CD14-positive monocyte (primary cell): ENCODE results near the gene AP3B2. TPM values are rescaled to one million over a fixed set of nuclear protein-coding genes. Genes with fewer than 3 reads are reported as not detected.

Experiments
- DNase-seq, 3 donors: peaks; one replicate each; pipeline ENCODE4 v3.0.0-alpha.2; 2011 to 2022
- H2AFZ ChIP-seq: 2 replicates; pipeline ENCODE4 v1.6.0; 2012; ENCODE audit warnings: mild to moderate bottlenecking, low read depth, low read length, inconsistent platforms; ENCODE audit not compliant: insufficient read depth, poor library complexity, severe bottlenecking
- H3K27ac ChIP-seq, 2 donors: 1 replicate in 1 of 2; 2 replicates in 1 of 2; pipeline ENCODE4 v1.5.1; 2012 to 2013; ENCODE audit warnings: low read length in 2 of 2, control low read depth in 1 of 2, inconsistent platforms in 1 of 2, low read depth in 1 of 2, mild to moderate bottlenecking in 1 of 2
- H3K27me3 ChIP-seq, 2 donors: one replicate each; pipeline versions ENCODE4 v1.6.0 to v1.6.1; 2011 to 2013; ENCODE audit warnings: low read length in 2 of 2; ENCODE audit not compliant: control insufficient read depth in 2 of 2, insufficient read depth in 2 of 2
- H3K36me3 ChIP-seq, 2 donors: replicated peaks in 1 of 2; 1 replicate in 1 of 2; 2 replicates in 1 of 2; pipeline versions ENCODE4 v1.5.1 to v1.6.1; 2012 to 2013; ENCODE audit warnings: low read length in 2 of 2, control low read depth in 1 of 2, inconsistent platforms in 1 of 2, mild to moderate bottlenecking in 1 of 2; ENCODE audit not compliant: insufficient read depth in 2 of 2, control insufficient read depth in 1 of 2
- H3K4me1 ChIP-seq, 2 donors: 1 replicate in 1 of 2; 2 replicates in 1 of 2; pipeline versions ENCODE4 v1.5.1 to v1.6.1; 2012 to 2013; ENCODE audit warnings: low read length in 2 of 2, control low read depth in 1 of 2, inconsistent platforms in 1 of 2, mild to moderate bottlenecking in 1 of 2, moderate library complexity in 1 of 2; ENCODE audit not compliant: insufficient read depth in 2 of 2, control insufficient read depth in 1 of 2
- H3K4me2 ChIP-seq: replicated peaks from 2 replicates; pipeline ENCODE3; 2012; ENCODE audit warnings: low read length, moderate library complexity, mild to moderate bottlenecking; ENCODE audit not compliant: poor library complexity, severe bottlenecking; ENCODE audit errors: extremely low read depth
- H3K4me3 ChIP-seq, 3 experiments: fragments of 200-600 bp in 1 of 3; sonication (generic) in 1 of 3; replicated peaks in 1 of 3; 1 replicate in 2 of 3; 2 replicates in 1 of 3; pipeline ENCODE4 v1.5.1; 2011 to 2013; ENCODE audit warnings: low read length in 3 of 3, mild to moderate bottlenecking in 3 of 3, control low read depth in 2 of 3, low read depth in 2 of 3, inconsistent platforms in 1 of 3, moderate library complexity in 1 of 3
- H3K79me2 ChIP-seq: 2 replicates; pipeline ENCODE4 v1.6.0; 2012; ENCODE audit warnings: mild to moderate bottlenecking, control low read depth, inconsistent platforms, low read length, moderate library complexity; ENCODE audit not compliant: insufficient read depth
- H3K9ac ChIP-seq: 2 replicates; pipeline ENCODE4 v1.6.0; 2017; ENCODE audit warnings: low read length, mild to moderate bottlenecking; ENCODE audit not compliant: insufficient read depth, poor library complexity, severe bottlenecking
- H3K9me3 ChIP-seq, 2 donors: replicated peaks in 1 of 2; 1 replicate in 1 of 2; 2 replicates in 1 of 2; pipeline versions ENCODE4 v1.5.1 to v1.6.1; 2012 to 2013; ENCODE audit warnings: low read length in 2 of 2, control low read depth in 1 of 2; ENCODE audit not compliant: control insufficient read depth in 1 of 2, insufficient read depth in 1 of 2
- H4K20me1 ChIP-seq: 2 replicates; pipeline ENCODE4 v1.6.0; 2012; ENCODE audit warnings: mild to moderate bottlenecking, low read length, control low read depth, moderate library complexity; ENCODE audit not compliant: insufficient read depth
- H3K27ac Mint-ChIP-seq, 7 donors: one replicate each; pipeline ENCODE4 v1.8.0; 2020; ENCODE audit warnings: mild to moderate bottlenecking in 7 of 7, mixed read lengths in 7 of 7, moderate library complexity in 6 of 7, inconsistent platforms in 2 of 7
- H3K27me3 Mint-ChIP-seq, 3 donors: one replicate each; pipeline ENCODE4 v1.8.0; 2021 to 2022; ENCODE audit warnings: low read depth in 3 of 3, mild to moderate bottlenecking in 3 of 3, mixed read lengths in 3 of 3, moderate library complexity in 3 of 3, inconsistent platforms in 1 of 3
- H3K36me3 Mint-ChIP-seq, 2 donors: one replicate each; pipeline ENCODE4 v1.8.0; 2020; ENCODE audit warnings: mixed read lengths in 2 of 2, inconsistent platforms in 1 of 2, mild to moderate bottlenecking in 1 of 2
- H3K4me1 Mint-ChIP-seq: one replicate; pipeline ENCODE4 v1.8.0; 2020; ENCODE audit warnings: mild to moderate bottlenecking, mixed read lengths
- H3K4me3 Mint-ChIP-seq, 2 donors: one replicate each; pipeline ENCODE4 v1.8.0; 2020; ENCODE audit warnings: mild to moderate bottlenecking in 2 of 2, mixed read lengths in 2 of 2, moderate library complexity in 1 of 2
- H3K9me3 Mint-ChIP-seq, 7 donors: one replicate each; pipeline ENCODE4 v1.8.0; 2020 to 2022; ENCODE audit warnings: mixed read lengths in 7 of 7, mild to moderate bottlenecking in 6 of 7, moderate library complexity in 6 of 7, inconsistent platforms in 2 of 7
- CTCF ChIP-seq: fragments of 200-600 bp; IDR thresholded peaks from one replicate; pipeline ENCODE4 v1.8.0; 2022; ENCODE audit warnings: antibody characterized with exemption, mild to moderate bottlenecking
- WGBS: methylation state at CpG from one replicate; pipeline ENCODE4 v1.1.5; 2013; ENCODE audit warnings: missing lambda C conversion rate; ENCODE audit not compliant: insufficient coverage; 5-methylcytosine and 5-hydroxymethylcytosine counted together
- intact Hi-C, 2 donors: fragments of 100-400 bp; cut with micrococcal nuclease; formaldehyde crosslinking; loops; one replicate each; pipeline versions ENCODE4 v1.15.0 to v1.15.1; 2023
- polyA plus RNA-seq, 3 donors: library from polyadenylated mRNA; depleted of rRNA in 1 of 3; unstranded in 2 of 3; stranded (reverse) in 1 of 3; fragments of 300-500 nt in 2 of 3; fragments of >200 nt in 1 of 3; fragmentation: Illumina TruSeq in 2 of 3; gene quantifications; 1 replicate in 2 of 3; 2 replicates in 1 of 3; pipeline ENCODE4 v1.2.3, GENCODE V29; 2012 to 2021

The AP3B2 gene
- polyA plus RNA-seq, 3 donors, result 0.85 to 0.95 TPM; not detected in 1

GRCh38 chr15:82625136-82625535 is 84.5 kb downstream of the AP3B2 start:
- Mint-ChIP-seq H3K27me3 (peaks cover 0 to 7% (median 5%) of the 10 kb centered on the region in 3 donors), H3K9me3 (peaks cover 0 to 3% (median 0%) of the 10 kb centered on the region in 7 donors)
- intact Hi-C loops, result no loop called here

GRCh38 chr15:82624438-82624837 is 85.2 kb downstream of the AP3B2 start:
- H3K36me3 Mint-ChIP-seq, result no peaks in the 10 kb centered on the region
- H3K4me1 Mint-ChIP-seq, result no peaks in the 10 kb centered on the region
- no peak for DNase-seq
- WGBS, result 100% methylated on average over 1 of the region's 3 CpGs
- Histone ChIP-seq H3K9ac (no peak overlapping the region), H3K4me3 (no peak overlapping the region), H2AFZ (no peak overlapping the region), H3K4me1 (no peaks in the 10 kb centered on the region), H4K20me1 (no peaks in the 10 kb centered on the region), H3K9me3 (no peaks in the 10 kb centered on the region), H3K4me2 (no peak overlapping the region), H3K27me3 (no peaks in the 10 kb centered on the region), H3K36me3 (no peaks in the 10 kb centered on the region), H3K27ac (no peak overlapping the region), H3K79me2 (no peaks in the 10 kb centered on the region)
- peaks cover 0 to 3% (median 0%) of the 10 kb centered on the region in 7 donors for H3K9me3 Mint-ChIP-seq
- H3K27me3 Mint-ChIP-seq, result peaks cover 0 to 7% (median 5%) of the 10 kb centered on the region in 3 donors
- H3K4me3 Mint-ChIP-seq, result no peak overlapping the region
- no peak overlapping the region for H3K27ac Mint-ChIP-seq
- no peak for TF ChIP-seq CTCF
- intact Hi-C loops, result no loop called here

More at GRCh38 chr15:82625136-82625535, 84.5 kb downstream of the AP3B2 start:
- Histone ChIP-seq H4K20me1 (no peaks in the 10 kb centered on the region), H3K79me2 (no peaks in the 10 kb centered on the region), H3K9me3 (no peaks in the 10 kb centered on the region), H3K9ac (no peak overlapping the region), H2AFZ (no peak overlapping the region), H3K27ac (no peak overlapping the region), H3K4me3 (no peak overlapping the region), H3K36me3 (no peaks in the 10 kb centered on the region), H3K27me3 (no peaks in the 10 kb centered on the region), H3K4me1 (no peaks in the 10 kb centered on the region), H3K4me2 (no peak overlapping the region)
- WGBS, result 100% methylated on average over 1 of the region's 4 CpGs
- no peak for DNase-seq
- Mint-ChIP-seq H3K36me3 (no peaks in the 10 kb centered on the region), H3K27ac (no peak overlapping the region), H3K4me1 (no peaks in the 10 kb centered on the region), H3K4me3 (no peak overlapping the region)
- no peak for TF ChIP-seq CTCF
